H1 (cell line): ENCODE data around the gene TMEM120B. TPM values are rescaled to one million over a fixed set of nuclear protein-coding genes. Genes with fewer than 3 reads are reported as not detected.

Experiments used
- CTCF ChIA-PET: fragments of 300-600 bp; sonication (Branson Sonifier 250); formaldehyde crosslinking; loops from one replicate; lab custom pipeline; 2021; ENCODE audit not compliant: partially characterized antibody; lab: Charles Lee
- POLR2A ChIA-PET: fragments of 300-600 bp; sonication (Branson Sonifier 250); formaldehyde crosslinking; loops from one replicate; lab custom pipeline; 2021; ENCODE audit warnings: inconsistent platforms; ENCODE audit not compliant: partially characterized antibody; lab: Charles Lee
- DNase-seq, 2 experiments: peaks; one replicate each; pipeline versions ENCODE4 v3.0.0 to v3.0.0-alpha.2; 2010 to 2022; ENCODE audit warnings: low spot score in 2 of 2, low read depth in 1 of 2, mixed read lengths in 1 of 2
- FAIRE-seq: peaks from 2 replicates; lab custom pipeline; 2011; peaks lifted over from hg19 to GRCh38; lab: Jason Lieb, UNC
- H2AFZ ChIP-seq: 2 replicates; pipeline ENCODE4 v1.8.1; 2012; ENCODE audit warnings: low read length, inconsistent platforms
- H2AK5ac ChIP-seq: 2 replicates; pipeline ENCODE4 v1.6.1; 2013; ENCODE audit warnings: low read depth, low read length
- H2BK120ac ChIP-seq: replicated peaks from 2 replicates; pipeline ENCODE3; 2013; ENCODE audit warnings: low read depth, low read length, inconsistent platforms
- H2BK12ac ChIP-seq: 2 replicates; pipeline ENCODE4 v1.6.1; 2013; ENCODE audit warnings: low read depth, low read length
- H2BK15ac ChIP-seq: 2 replicates; pipeline ENCODE4 v1.6.1; 2013; ENCODE audit warnings: low read length
- H2BK20ac ChIP-seq: 2 replicates; pipeline ENCODE4 v1.6.1; 2013; ENCODE audit warnings: low read length
- H2BK5ac ChIP-seq: 2 replicates; pipeline ENCODE4 v1.6.1; 2013; ENCODE audit warnings: low read depth, low read length
- H3K14ac ChIP-seq: 2 replicates; pipeline ENCODE4 v1.6.1; 2013; ENCODE audit warnings: inconsistent platforms; ENCODE audit not compliant: insufficient read length
- H3K18ac ChIP-seq: 2 replicates; pipeline ENCODE4 v1.6.1; 2013; ENCODE audit warnings: low read length; ENCODE audit errors: extremely low read depth
- H3K23ac ChIP-seq: 2 replicates; pipeline ENCODE4 v1.6.1; 2013; ENCODE audit warnings: inconsistent platforms; ENCODE audit not compliant: insufficient read length
- H3K23me2 ChIP-seq: 2 replicates; pipeline ENCODE4 v1.6.1; 2013; ENCODE audit warnings: low read depth, low read length
- H3K27ac ChIP-seq: 2 replicates; pipeline ENCODE4 v1.6.1; 2011; ENCODE audit warnings: low read depth, low read length, inconsistent platforms
- H3K27me3 ChIP-seq, 4 experiments: replicated peaks in 1 of 4; 1 replicate in 1 of 4; 2 replicates in 3 of 4; pipeline versions ENCODE4 v1.6.1 to v1.8.1; 2011 to 2013; ENCODE audit warnings: low read length in 3 of 4, mild to moderate bottlenecking in 3 of 4, inconsistent platforms in 2 of 4, mixed read lengths in 2 of 4, moderate library complexity in 1 of 4; ENCODE audit not compliant: control insufficient read depth in 3 of 4, insufficient read depth in 3 of 4; ENCODE audit errors: extremely low read depth in 1 of 4
- H3K36me3 ChIP-seq, 4 experiments: 2 replicates each; pipeline versions ENCODE4 v1.6.1 to v1.8.1; 2011 to 2013; ENCODE audit warnings: mild to moderate bottlenecking in 4 of 4, low read length in 3 of 4, moderate library complexity in 2 of 4, control low read depth in 1 of 4, inconsistent platforms in 1 of 4; ENCODE audit not compliant: insufficient read depth in 4 of 4, control insufficient read depth in 2 of 4
- H3K4ac ChIP-seq: replicated peaks from 2 replicates; pipeline ENCODE3; 2013; ENCODE audit warnings: low read length, low read depth, mixed read lengths, inconsistent platforms; ENCODE audit not compliant: insufficient read length
- H3K4me1 ChIP-seq, 4 experiments: replicated peaks in 1 of 4; 1 replicate in 1 of 4; 2 replicates in 3 of 4; pipeline versions ENCODE4 v1.6.1 to v1.8.1; 2011 to 2013; ENCODE audit warnings: low read length in 3 of 4, inconsistent platforms in 2 of 4, mixed read lengths in 1 of 4; ENCODE audit not compliant: insufficient read depth in 4 of 4, control insufficient read depth in 3 of 4
- H3K4me2 ChIP-seq, 2 experiments: 2 replicates each; pipeline versions ENCODE4 v1.6.1 to v1.8.1; 2011 to 2013; ENCODE audit warnings: low read depth in 2 of 2, low read length in 2 of 2, control low read depth in 1 of 2, inconsistent platforms in 1 of 2, mild to moderate bottlenecking in 1 of 2; ENCODE audit not compliant: insufficient read depth in 1 of 2
- H3K4me3 ChIP-seq, 4 experiments: fragments of 200-600, 300-600 bp in 1 of 4; sonication (generic), shearing (Covaris generic), sonication (Bioruptor Twin) in 1 of 4; 2 replicates each; pipeline versions ENCODE4 v1.5.1 to v1.8.1; 2011 to 2016; ENCODE audit warnings: low read length in 4 of 4, low read depth in 3 of 4, control low read depth in 2 of 4, inconsistent platforms in 2 of 4, mild to moderate bottlenecking in 2 of 4, mixed read lengths in 1 of 4, moderate library complexity in 1 of 4; ENCODE audit not compliant: insufficient read depth in 2 of 4; ENCODE audit errors: extremely low read depth in 1 of 4
- H3K56ac ChIP-seq: replicated peaks from 2 replicates; pipeline ENCODE3; 2013; ENCODE audit warnings: low read depth, mild to moderate bottlenecking, mixed read lengths, low read length, inconsistent platforms; ENCODE audit not compliant: insufficient read length
- H3K79me1 ChIP-seq: 2 replicates; pipeline ENCODE4 v1.6.1; 2013; ENCODE audit warnings: low read depth, low read length, control low read depth
- H3K79me2 ChIP-seq, 2 experiments: 2 replicates each; pipeline versions ENCODE4 v1.6.1 to v1.8.1; 2012 to 2013; ENCODE audit warnings: low read length in 2 of 2, mild to moderate bottlenecking in 2 of 2, inconsistent platforms in 1 of 2; ENCODE audit not compliant: insufficient read depth in 2 of 2, control insufficient read depth in 1 of 2
- H3K9ac ChIP-seq, 4 experiments: replicated peaks in 1 of 4; 1 replicate in 1 of 4; 2 replicates in 3 of 4; pipeline versions ENCODE4 v1.6.1 to v1.8.1; 2011 to 2013; ENCODE audit warnings: low read depth in 3 of 4, low read length in 3 of 4, control low read depth in 2 of 4, mild to moderate bottlenecking in 2 of 4, moderate library complexity in 2 of 4, inconsistent platforms in 1 of 4; ENCODE audit errors: extremely low read depth in 1 of 4
- H3K9me3 ChIP-seq, 2 experiments: 2 replicates each; pipeline versions ENCODE4 v1.6.1 to v1.8.1; 2012 to 2013; ENCODE audit warnings: mild to moderate bottlenecking in 2 of 2, moderate library complexity in 2 of 2, control low read depth in 1 of 2, inconsistent platforms in 1 of 2, low read depth in 1 of 2, low read length in 1 of 2, mixed read lengths in 1 of 2; ENCODE audit not compliant: insufficient read depth in 2 of 2
- H4K20me1 ChIP-seq, 2 experiments: replicated peaks in 1 of 2; 2 replicates each; pipeline versions ENCODE3 to v1.8.1; 2011 to 2013; ENCODE audit warnings: inconsistent platforms in 2 of 2, low read length in 2 of 2, mild to moderate bottlenecking in 1 of 2; ENCODE audit not compliant: insufficient read depth in 2 of 2, control insufficient read depth in 1 of 2
- H4K5ac ChIP-seq: 2 replicates; pipeline ENCODE4 v1.6.1; 2013; ENCODE audit warnings: low read length, low read depth, mixed read lengths, inconsistent platforms; ENCODE audit not compliant: insufficient read length
- H4K8ac ChIP-seq: 2 replicates; pipeline ENCODE4 v1.8.0; 2013; ENCODE audit warnings: mild to moderate bottlenecking, moderate library complexity, low read length, inconsistent platforms; ENCODE audit not compliant: insufficient read depth; ENCODE audit errors: extremely low read depth
- H4K91ac ChIP-seq: replicated peaks from 2 replicates; pipeline ENCODE3; 2013; ENCODE audit warnings: low read length, mixed read lengths, inconsistent platforms; ENCODE audit not compliant: insufficient read length
- CHD1 ChIP-seq: IDR thresholded peaks from 2 replicates; pipeline ENCODE4 v1.6.1; 2012; ENCODE audit warnings: low read depth, low read length, improper control_type of control experiment
- CTBP2 ChIP-seq: IDR thresholded peaks from 2 replicates; pipeline ENCODE4 v1.7.0; 2011; ENCODE audit warnings: borderline replicate concordance, mild to moderate bottlenecking, moderate library complexity, mixed read lengths, low read length; ENCODE audit not compliant: insufficient read depth, insufficient read length
- EGR1 ChIP-seq: IDR thresholded peaks from 2 replicates; pipeline ENCODE4 v1.6.1; 2011; ENCODE audit warnings: low read depth, low read length, borderline replicate concordance
- KDM4A ChIP-seq: IDR thresholded peaks from one replicate; pipeline ENCODE4 v1.7.1; 2012; ENCODE audit warnings: low read depth, mild to moderate bottlenecking, moderate library complexity, low read length, inconsistent platforms; ENCODE audit not compliant: severe bottlenecking
- MAFK ChIP-seq: IDR thresholded peaks from 2 replicates; pipeline ENCODE4 v1.6.1; 2012; ENCODE audit warnings: low read depth, mild to moderate bottlenecking, improper control_type of control experiment, low read length
- POU5F1 ChIP-seq: IDR thresholded peaks from 2 replicates; pipeline ENCODE4 v1.6.1; 2011; ENCODE audit warnings: low read depth, mild to moderate bottlenecking, low read length, moderate library complexity
- SP1 ChIP-seq: IDR thresholded peaks from 2 replicates; pipeline ENCODE4 v1.6.1; 2011; ENCODE audit warnings: low read depth, low read length
- SP2 ChIP-seq: IDR thresholded peaks from 2 replicates; pipeline ENCODE4 v1.6.1; 2012; ENCODE audit warnings: mild to moderate bottlenecking, low read length, inconsistent platforms
- TBP ChIP-seq: IDR thresholded peaks from 2 replicates; pipeline ENCODE4 v1.6.1; 2011; ENCODE audit warnings: low read depth, low read length, improper control_type of control experiment
- WGBS, 2 experiments: shearing (Covaris generic) in 1 of 2; methylation state at CpG; one replicate each; pipeline versions ENCODE4 v1.1.6 to v1.1.7; 2013 to 2015; ENCODE audit warnings: low lambda C conversion rate in 2 of 2, mixed read lengths in 2 of 2, inconsistent platforms in 1 of 2, low coverage in 1 of 2, missing lambda C conversion rate in 1 of 2; ENCODE audit not compliant: insufficient replicate concordance in 2 of 2, insufficient coverage in 1 of 2, insufficient read length in 1 of 2; ENCODE audit errors: extremely low coverage in 1 of 2, missing lambda C conversion rate in 1 of 2; 5-methylcytosine and 5-hydroxymethylcytosine counted together
- long read RNA-seq, 2 experiments: library from RNA in 1 of 2; library from capped mRNA in 1 of 2; stranded (forward); transcript quantifications; one replicate each; pipeline ENCODE4 v2.0.0, GENCODE V29; 2021; ENCODE audit warnings: inconsistent platforms in 1 of 2
- polyA minus RNA-seq, 3 experiments: library from RNA; depleted of rRNA, polyadenylated mRNA; stranded (reverse); fragments of >200 nt; gene quantifications; 1 replicate in 2 of 3; 2 replicates in 1 of 3; pipeline ENCODE4 v1.2.3, GENCODE V29; 2011
- polyA plus RNA-seq, 7 experiments: library from polyadenylated mRNA; depleted of rRNA in 3 of 7; stranded (reverse) in 5 of 7; unstranded in 2 of 7; fragments of >200 nt in 5 of 7; fragments of 200-250 nt in 2 of 7; gene quantifications; 1 replicate in 5 of 7; 2 replicates in 1 of 7; 4 replicates in 1 of 7; pipeline versions ENCODE4 v1.2.1 to v1.2.3, GENCODE V29; 2011 to 2013; ENCODE audit warnings: missing spikeins in 2 of 7, mixed read lengths in 2 of 7
- total RNA-seq: library from RNA; stranded (reverse); fragmentation: NEBNext Ultra II Directional; extraction: Animal tissue kit (Norgen Biotek cat#: 25700); gene quantifications from 2 replicates; pipeline ENCODE4 v1.2.1, GENCODE V29; 2021

The TMEM120B gene
- 26.0 and 29.1 TPM in 2 replicates for total RNA-seq
- 22.0 and 31.2 TPM in 2 replicates for polyA plus RNA-seq (2011; rRNA removed)
- polyA plus RNA-seq (2011; cell fraction: cytosol; rRNA removed) = 21.3 TPM
- 90.2 TPM for polyA plus RNA-seq (2011; cell fraction: nucleus; rRNA removed)
- polyA plus RNA-seq (2012, experiment 1 of 2) = 15.8 to 21.0 TPM (median 18.0 TPM) in 4 replicates
- polyA plus RNA-seq (2012, experiment 2 of 2) = 11.9 TPM
- polyA plus RNA-seq (2013, experiment 1 of 2) = 31.3 TPM
- polyA plus RNA-seq (2013, experiment 2 of 2) = 29.9 TPM
- polyA minus RNA-seq (2011; rRNA and poly(A)+ RNA removed) = 35.4 and 36.4 TPM in 2 replicates
- polyA minus RNA-seq (2011; cell fraction: cytosol; rRNA and poly(A)+ RNA removed) = 16.7 TPM
- 25.9 TPM for polyA minus RNA-seq (2011; cell fraction: nucleus; rRNA and poly(A)+ RNA removed)
- long read RNA-seq, experiment 1, full-length matches to known transcripts = 2 of 12 reads
- long read RNA-seq, experiment 1, partial matches to known transcripts = 2 of 12 reads
- long read RNA-seq, experiment 1, other reads (novel, unspliced or antisense) = 8 of 12 reads
- long read RNA-seq, experiment 2, partial matches to known transcripts = 0 of 1 reads
- long read RNA-seq, experiment 2, other reads (novel, unspliced or antisense) = 1 of 1 reads

- H3K56ac ChIP-seq = no peak within 1 kb of the TSS
- CTCF ChIA-PET = interaction anchor here (0.5 to 9.9 kb wide), 23 partner anchors 12 to 1397 kb away, joined by 3 to 69 read pairs (median 3); partner anchors contain the start of gene RHOF
- FAIRE-seq = no peak
- no peak for TF ChIP-seq SP2
- no peak for TF ChIP-seq CHD1
- TF ChIP-seq SP1 = no peak
- TF ChIP-seq TBP = no peak
- no peak for TF ChIP-seq POU5F1
- no peak for TF ChIP-seq EGR1
- peak; percentile 97 for TF ChIP-seq KDM4A
- no peak for TF ChIP-seq MAFK
- TF ChIP-seq CTBP2 = peak; percentile 22
Observed at GRCh38 chr12:121712461-121713256, at the start of gene TMEM120B. TSS of gene TMEM120B (plus strand) at chr12:121712752. CDS start at chr12:121712896, 144 bp downstream.

More at GRCh38 chr12:121712461-121713256, at the start of gene TMEM120B:
- Histone ChIP-seq H3K18ac (peak within 1 kb of the TSS; percentile 93), H4K8ac (peak within 1 kb of the TSS; percentile 39; the same call in 1 of the 2 replicates), H3K4ac (no peak within 1 kb of the TSS), H2AK5ac (no peak within 1 kb of the TSS), H2AFZ (peak within 1 kb of the TSS; percentile 95), H3K9me3 (no peaks in the 10 kb centered on the region), H4K91ac (no peak within 1 kb of the TSS), H3K23ac (no peak within 1 kb of the TSS), H3K23me2 (peaks cover 11% of the 10 kb centered on the region; the same call in 1 of the 2 replicates), H2BK5ac (peak within 1 kb of the TSS; percentile 71; the same call in 1 of the 2 replicates), H3K9ac (peak within 1 kb of the TSS; percentile 45 to 80 (median 56)), H2BK120ac (no peak within 1 kb of the TSS), H4K5ac (peak within 1 kb of the TSS; percentile 49), H4K20me1 (peaks cover 4 to 10% of the 10 kb centered on the region in 2 experiments), H3K27ac (no peak within 1 kb of the TSS), H3K14ac (no peak within 1 kb of the TSS), H3K36me3 (no peaks in the 10 kb centered on the region), H3K79me2 (peaks cover 0 to 37% of the 10 kb centered on the region in 2 experiments), H2BK20ac (no peak within 1 kb of the TSS), H3K27me3 (no peaks in the 10 kb centered on the region), H2BK12ac (peak within 1 kb of the TSS; percentile 50; the same call in 1 of the 2 replicates), H3K79me1 (peaks cover 16% of the 10 kb centered on the region), H3K4me1 (peaks cover 0 to 14% (median 4%) of the 10 kb centered on the region in 4 experiments; a peak in 5 of 7 replicates), H3K4me2 (peak within 1 kb of the TSS; percentile 94), H3K4me3 (peak within 1 kb of the TSS; percentile 79 to 91 (median 87)), H2BK15ac (peak within 1 kb of the TSS; percentile 46; the same call in 1 of the 2 replicates)
- 3% methylated on average over 31 of the region's 74 CpGs; no CpG with 5 or more reads in 1 of the 2 experiments for WGBS, 2 experiments
- POLR2A ChIA-PET = interaction anchor here (0.6 to 2.1 kb wide), 20 partner anchors 8 to 136 kb away, joined by 3 to 10 read pairs (median 3); partner anchors contain the start of gene RHOF
- DNase-seq = peak in 1 of 2 experiments; percentile 88
